Activated naive CD4-positive, alpha-beta T cell treated with anti-CD3 and anti-CD28 coated beads, Interleukin-2, amount 50 U/mL, for 24 hours (primary cell): ENCODE results near the gene PLEKHD1.

Experiments used
- H3K27ac Mint-ChIP-seq: one replicate; pipeline ENCODE4 v1.8.0; 2021; ENCODE audit warnings: mild to moderate bottlenecking, mixed read lengths
- H3K27me3 Mint-ChIP-seq: one replicate; pipeline ENCODE4 v1.8.0; 2021; ENCODE audit warnings: mixed read lengths
- H3K36me3 Mint-ChIP-seq: one replicate; pipeline ENCODE4 v1.8.0; 2021; ENCODE audit warnings: mixed read lengths
- H3K4me1 Mint-ChIP-seq: one replicate; pipeline ENCODE4 v1.8.0; 2021; ENCODE audit warnings: mixed read lengths
- H3K4me3 Mint-ChIP-seq: one replicate; pipeline ENCODE4 v1.8.0; 2021; ENCODE audit warnings: mild to moderate bottlenecking, mixed read lengths
- H3K9me3 Mint-ChIP-seq: one replicate; pipeline ENCODE4 v1.8.0; 2021; ENCODE audit warnings: mixed read lengths

Gene PLEKHD1

DNA sequence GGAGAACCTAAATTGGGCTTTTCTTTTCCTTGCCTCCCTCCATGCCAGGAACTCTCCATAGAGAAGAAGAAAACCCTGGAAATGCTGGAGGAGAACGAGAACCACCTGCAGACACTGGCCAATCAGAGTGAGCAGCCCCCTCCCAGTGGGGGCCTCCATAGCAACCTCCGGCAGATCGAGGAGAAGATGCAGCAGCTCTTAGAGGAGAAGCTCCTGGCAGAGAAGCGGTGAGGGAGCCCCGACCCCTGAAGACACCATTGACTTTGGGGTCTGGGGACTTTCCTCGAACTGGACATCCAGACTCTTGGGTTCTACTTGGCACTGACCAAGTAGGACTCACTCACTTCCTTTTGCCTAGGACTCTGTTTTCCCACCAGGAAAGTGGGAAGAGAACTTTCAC lies 41.4 kb downstream of the PLEKHD1 start:
- Mint-ChIP-seq H3K36me3 (no peaks in the 10 kb centered on the region), H3K27me3 (no peaks in the 10 kb centered on the region), H3K9me3 (no peaks in the 10 kb centered on the region), H3K4me1 (no peaks in the 10 kb centered on the region), H3K4me3 (no peak overlapping the region), H3K27ac (no peak overlapping the region)

DNA sequence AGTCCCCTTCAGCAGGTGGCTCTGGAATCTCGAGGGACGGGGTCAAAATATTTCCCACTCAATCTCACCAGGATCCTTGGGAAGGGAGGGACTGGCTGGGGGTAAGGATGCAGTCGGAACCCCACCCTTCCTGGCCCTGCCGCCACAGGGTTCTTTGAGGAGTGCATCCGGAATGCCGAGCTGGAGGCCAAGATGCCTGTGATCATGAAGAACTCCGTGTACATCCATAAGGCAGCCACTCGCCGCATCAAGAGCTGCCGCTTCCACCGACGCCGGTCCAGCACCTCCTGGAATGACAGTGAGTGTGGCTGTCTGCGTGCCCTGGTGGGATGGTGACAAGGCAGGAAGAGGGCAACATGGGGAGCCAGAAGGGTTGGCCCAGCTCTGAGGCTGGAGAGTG lies 43.1 kb downstream of the PLEKHD1 start:
- H3K27ac Mint-ChIP-seq, result no peak overlapping the region
- H3K36me3 Mint-ChIP-seq, result no peaks in the 10 kb centered on the region
- H3K4me1 Mint-ChIP-seq, result no peaks in the 10 kb centered on the region
- H3K9me3 Mint-ChIP-seq, result no peaks in the 10 kb centered on the region
- peaks cover 2% of the 10 kb centered on the region for H3K27me3 Mint-ChIP-seq
- no peak overlapping the region for H3K4me3 Mint-ChIP-seq

DNA sequence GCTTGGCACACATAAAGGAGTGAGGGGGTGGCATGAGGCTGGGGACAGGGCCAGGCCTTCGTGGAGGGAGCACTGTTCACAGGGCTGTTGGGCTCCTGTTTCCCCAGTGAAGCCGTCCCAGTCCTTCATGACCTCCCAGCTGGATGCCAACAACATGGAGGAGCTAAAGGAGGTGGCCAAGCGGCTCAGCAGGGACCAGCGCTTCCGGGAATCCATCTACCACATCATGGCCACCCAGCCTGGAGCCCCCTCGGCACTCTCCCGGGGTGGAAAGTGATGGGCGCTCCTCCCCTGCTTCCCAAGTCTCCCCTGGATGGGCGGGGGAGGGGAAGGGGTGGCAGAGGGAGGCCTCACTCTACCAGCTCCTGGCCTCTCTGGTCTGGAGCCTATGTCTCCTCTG lies 43.6 kb downstream of the PLEKHD1 start:
- H3K27me3 Mint-ChIP-seq, result peaks cover 3% of the 10 kb centered on the region
- H3K36me3 Mint-ChIP-seq, result no peaks in the 10 kb centered on the region
- H3K9me3 Mint-ChIP-seq, result no peaks in the 10 kb centered on the region
- H3K4me3 Mint-ChIP-seq, result no peak overlapping the region
- no peaks in the 10 kb centered on the region for H3K4me1 Mint-ChIP-seq
- no peak overlapping the region for H3K27ac Mint-ChIP-seq

DNA sequence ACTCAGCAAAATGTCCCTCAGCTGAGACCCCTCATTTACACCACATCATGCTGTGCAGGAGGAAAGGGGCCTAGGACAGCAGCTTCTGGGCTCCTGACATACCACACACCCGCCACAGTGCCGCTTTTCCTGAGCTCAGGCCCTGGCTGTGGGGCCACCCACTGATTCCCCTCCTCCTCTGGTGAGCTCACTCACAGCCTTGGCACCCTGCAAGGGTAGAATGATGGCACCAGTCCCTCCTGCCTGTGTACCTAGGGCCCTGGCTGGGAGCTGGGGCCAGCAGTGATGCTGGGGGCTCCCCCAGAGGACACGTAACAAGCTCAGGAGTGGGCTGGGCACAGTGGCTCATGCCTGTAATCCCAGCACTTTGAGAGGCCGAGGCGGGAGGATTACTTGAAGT lies 44.4 kb downstream of the PLEKHD1 start:
- H3K4me1 Mint-ChIP-seq, result no peaks in the 10 kb centered on the region
- H3K9me3 Mint-ChIP-seq, result no peaks in the 10 kb centered on the region
- no peaks in the 10 kb centered on the region for H3K36me3 Mint-ChIP-seq

DNA sequence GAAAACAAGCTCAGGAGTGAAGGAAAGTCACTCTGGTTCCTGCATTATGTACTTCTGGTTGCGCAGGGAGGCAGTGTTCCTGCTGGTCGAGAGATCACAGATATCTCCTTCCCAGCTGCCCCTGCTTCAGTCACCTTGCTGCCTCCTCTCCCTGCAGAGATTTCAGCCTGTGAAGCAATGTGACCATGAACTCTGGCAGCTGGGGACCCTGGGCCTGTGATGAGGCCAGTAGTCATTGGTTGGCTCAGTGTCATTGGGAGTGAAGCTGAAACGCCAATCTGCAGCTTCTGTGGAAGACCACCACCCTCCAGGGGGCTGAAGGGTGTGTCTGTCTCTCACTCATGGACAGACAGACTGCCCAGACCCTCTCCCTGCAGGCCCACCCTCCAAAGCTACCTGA lies 45.0 kb downstream of the PLEKHD1 start:
- H3K27me3 Mint-ChIP-seq, result peaks cover 4% of the 10 kb centered on the region
- no peak overlapping the region for H3K27ac Mint-ChIP-seq
- H3K4me1 Mint-ChIP-seq, result no peaks in the 10 kb centered on the region
- H3K36me3 Mint-ChIP-seq, result no peaks in the 10 kb centered on the region
- H3K4me3 Mint-ChIP-seq, result no peak overlapping the region
- no peaks in the 10 kb centered on the region for H3K9me3 Mint-ChIP-seq

More for the DNA sequence above, 44.4 kb downstream of the PLEKHD1 start:
- Mint-ChIP-seq H3K27me3 (peaks cover 4% of the 10 kb centered on the region), H3K27ac (no peak overlapping the region), H3K4me3 (no peak overlapping the region)

DNA sequence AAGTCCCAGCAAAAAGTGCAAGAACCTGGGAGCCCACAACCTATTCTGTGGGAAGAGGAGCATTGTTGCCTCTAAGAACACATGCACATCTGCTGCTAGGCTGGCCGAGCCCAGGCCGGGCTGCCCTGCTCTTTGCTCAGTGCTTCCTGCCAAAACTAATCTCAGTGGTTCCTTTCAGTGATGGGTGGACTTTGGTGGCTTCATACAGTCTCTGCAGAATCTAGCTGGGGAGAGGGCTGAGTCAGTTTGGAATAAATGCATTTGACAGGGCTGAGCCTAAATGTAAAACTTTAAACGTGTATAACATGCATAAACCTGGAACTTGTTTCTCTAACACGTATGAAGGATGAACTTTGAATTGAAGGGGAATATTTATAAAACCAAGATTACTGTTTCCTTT lies 45.6 kb downstream of the PLEKHD1 start:
- Mint-ChIP-seq H3K4me3 (no peak overlapping the region), H3K9me3 (no peaks in the 10 kb centered on the region), H3K27ac (no peak overlapping the region), H3K4me1 (no peaks in the 10 kb centered on the region), H3K36me3 (no peaks in the 10 kb centered on the region), H3K27me3 (peaks cover 7% of the 10 kb centered on the region)

DNA sequence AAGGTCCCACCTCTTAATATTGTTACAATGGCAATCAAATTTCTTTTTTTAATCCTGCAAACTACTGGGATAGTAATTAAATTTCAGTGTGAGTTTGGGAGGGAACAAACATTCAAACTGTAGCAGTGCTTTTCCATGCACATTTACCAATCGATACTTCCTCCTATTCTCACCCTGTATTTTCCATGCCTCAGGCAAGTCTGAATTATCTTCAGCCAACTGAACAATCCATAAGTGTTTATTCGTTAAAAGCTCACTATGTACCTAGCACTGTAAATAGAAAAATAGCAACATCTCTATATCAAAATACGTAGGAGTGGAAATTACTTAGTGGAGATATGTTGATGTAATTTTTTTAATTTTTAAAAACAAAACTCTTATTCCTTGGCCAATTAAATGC lies 46.6 kb downstream of the PLEKHD1 start:
- Mint-ChIP-seq H3K4me3 (no peak overlapping the region), H3K4me1 (no peaks in the 10 kb centered on the region), H3K9me3 (no peaks in the 10 kb centered on the region), H3K27me3 (peaks cover 14% of the 10 kb centered on the region), H3K36me3 (no peaks in the 10 kb centered on the region), H3K27ac (no peak overlapping the region)

DNA sequence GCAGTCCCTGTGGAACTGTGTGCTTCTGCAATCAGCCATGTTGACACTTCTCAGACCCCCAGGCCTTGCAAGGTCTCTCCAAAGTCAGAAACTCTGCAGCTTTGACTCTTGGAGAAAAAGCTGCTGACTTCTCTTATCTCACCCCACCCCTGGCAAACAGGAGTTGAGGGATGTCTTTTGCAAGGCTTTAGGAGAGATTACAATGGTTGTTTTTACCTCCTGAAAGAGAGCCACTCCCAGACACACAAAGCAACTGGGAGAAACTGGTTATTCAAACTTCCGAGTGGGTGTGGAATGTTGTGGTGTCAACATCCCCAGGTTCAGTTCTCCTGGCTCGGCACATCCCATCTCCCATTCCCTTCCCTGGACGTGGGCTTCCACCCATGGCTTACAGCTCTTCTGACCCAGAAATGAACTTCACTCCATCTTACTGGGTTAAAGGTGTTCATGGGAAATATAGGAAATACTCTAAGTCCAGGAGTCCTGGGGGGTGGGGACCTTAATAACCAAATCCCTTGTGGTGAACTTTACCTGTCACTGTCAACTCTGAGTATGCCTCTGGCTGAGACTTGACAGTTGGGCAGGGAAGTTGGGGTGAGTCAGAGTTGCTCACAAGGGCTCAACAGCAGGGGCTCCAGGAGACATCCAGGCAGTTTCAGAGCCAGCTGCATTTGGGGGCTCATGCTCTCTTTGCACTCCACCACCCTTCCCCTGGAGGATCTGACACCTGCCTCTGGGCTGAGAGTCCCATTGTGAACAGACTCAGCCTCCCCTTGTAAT lies 48.2 kb downstream of the PLEKHD1 start:
- Mint-ChIP-seq H3K27ac (no peak overlapping the region), H3K27me3 (peaks cover 16% of the 10 kb centered on the region), H3K4me1 (no peaks in the 10 kb centered on the region), H3K9me3 (no peaks in the 10 kb centered on the region), H3K4me3 (no peak overlapping the region), H3K36me3 (no peaks in the 10 kb centered on the region)

DNA sequence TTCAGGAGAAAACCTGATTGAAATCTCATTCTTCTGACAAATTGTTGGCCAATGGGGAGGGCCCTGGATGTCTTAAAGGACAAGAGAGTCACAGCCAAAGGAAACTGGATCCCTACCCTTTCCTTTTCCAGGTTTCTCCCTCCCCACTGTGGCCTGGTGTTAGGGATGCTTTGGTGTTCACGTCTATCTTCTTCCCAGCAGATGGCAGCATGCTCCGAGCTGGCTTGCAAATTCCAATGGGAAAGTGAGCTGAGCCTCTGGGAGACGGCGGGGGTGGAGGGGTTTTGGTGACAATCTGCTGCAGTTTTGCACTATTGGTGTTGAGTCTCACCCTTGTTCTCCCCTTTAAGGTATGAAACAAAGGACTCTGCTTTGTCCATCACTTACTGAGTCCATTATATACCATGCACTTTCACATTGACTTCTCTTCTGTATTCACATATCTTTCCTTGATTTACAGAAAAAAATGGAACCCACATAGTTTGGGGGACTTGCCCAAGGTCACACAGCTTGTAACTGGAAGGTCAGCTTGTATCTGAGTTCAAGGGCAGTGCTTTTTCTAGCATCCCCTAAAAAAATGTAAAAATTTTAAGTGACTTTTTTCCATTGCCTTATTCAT lies 50.8 kb downstream of the PLEKHD1 start:
- H3K4me1 Mint-ChIP-seq, result no peaks in the 10 kb centered on the region
- no peak overlapping the region for H3K27ac Mint-ChIP-seq
- H3K27me3 Mint-ChIP-seq, result peaks cover 20% of the 10 kb centered on the region
- no peaks in the 10 kb centered on the region for H3K36me3 Mint-ChIP-seq
- H3K9me3 Mint-ChIP-seq, result no peaks in the 10 kb centered on the region
- H3K4me3 Mint-ChIP-seq, result no peak overlapping the region

DNA sequence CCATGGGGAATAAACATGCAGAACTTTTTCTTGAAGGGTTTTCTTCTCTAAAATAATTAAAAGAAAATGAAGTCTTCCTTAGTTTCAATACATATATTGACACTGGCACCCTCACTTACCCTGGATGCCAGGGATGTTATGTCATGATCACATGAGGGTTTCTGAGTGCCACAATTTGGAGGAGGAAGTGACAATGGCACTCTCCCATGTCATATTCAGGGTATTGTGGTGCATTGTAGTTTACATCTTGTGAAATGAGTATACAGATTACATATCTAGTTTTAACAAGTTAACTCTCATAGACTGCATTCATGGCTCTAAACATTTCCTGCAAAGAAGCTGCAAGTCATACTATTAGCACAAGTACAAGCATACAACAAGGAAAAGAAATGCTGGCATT lies 52.4 kb downstream of the PLEKHD1 start:
- no peaks in the 10 kb centered on the region for H3K9me3 Mint-ChIP-seq
- H3K4me3 Mint-ChIP-seq, result no peak overlapping the region
- H3K27ac Mint-ChIP-seq, result no peak overlapping the region
- H3K27me3 Mint-ChIP-seq, result peaks cover 21% of the 10 kb centered on the region
- no peaks in the 10 kb centered on the region for H3K36me3 Mint-ChIP-seq
- H3K4me1 Mint-ChIP-seq, result no peaks in the 10 kb centered on the region

DNA sequence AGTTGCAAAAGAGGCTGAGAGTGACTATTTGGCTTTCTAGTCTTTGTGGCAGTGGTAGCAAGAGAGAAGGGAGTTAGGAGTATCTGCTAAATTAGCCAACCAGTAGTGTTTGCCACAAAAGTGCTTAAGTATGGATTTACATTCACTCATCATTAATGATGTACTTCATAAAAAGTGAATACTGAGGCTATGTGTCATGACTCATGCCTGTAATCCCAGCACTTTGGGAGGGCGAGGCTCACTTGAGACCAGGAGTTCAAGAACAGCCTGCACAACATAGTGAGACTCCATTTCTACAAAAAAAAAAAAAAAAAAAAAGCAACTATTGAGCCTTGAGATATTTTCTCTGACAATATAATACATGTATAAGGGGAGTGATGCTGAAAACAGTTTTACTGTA lies 53.4 kb downstream of the PLEKHD1 start:
- Mint-ChIP-seq H3K4me1 (no peaks in the 10 kb centered on the region), H3K27ac (no peak overlapping the region), H3K27me3 (peaks cover 23% of the 10 kb centered on the region), H3K9me3 (no peaks in the 10 kb centered on the region), H3K36me3 (no peaks in the 10 kb centered on the region), H3K4me3 (no peak overlapping the region)

DNA sequence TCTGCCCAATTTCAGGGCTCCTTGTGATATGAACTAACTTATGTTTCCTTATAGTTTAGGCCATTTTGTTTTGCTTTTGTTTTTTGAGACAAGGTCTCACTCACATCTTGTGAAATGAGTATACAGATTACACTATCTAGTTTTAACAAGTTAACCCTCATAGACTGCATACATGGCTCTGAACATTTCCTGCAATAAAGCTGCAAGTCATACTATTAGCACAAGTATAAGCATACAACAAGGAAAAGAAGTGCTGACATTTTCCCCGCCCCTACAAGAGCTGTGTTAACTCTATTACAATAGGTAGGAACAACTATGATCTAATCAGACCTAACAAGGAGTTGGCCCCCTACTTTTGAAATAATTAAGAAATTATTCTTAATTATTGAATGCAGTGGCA lies 54.2 kb downstream of the PLEKHD1 start:
- Mint-ChIP-seq H3K4me3 (no peak overlapping the region), H3K36me3 (no peaks in the 10 kb centered on the region), H3K9me3 (no peaks in the 10 kb centered on the region), H3K4me1 (no peaks in the 10 kb centered on the region), H3K27ac (no peak overlapping the region), H3K27me3 (peaks cover 25% of the 10 kb centered on the region)

DNA sequence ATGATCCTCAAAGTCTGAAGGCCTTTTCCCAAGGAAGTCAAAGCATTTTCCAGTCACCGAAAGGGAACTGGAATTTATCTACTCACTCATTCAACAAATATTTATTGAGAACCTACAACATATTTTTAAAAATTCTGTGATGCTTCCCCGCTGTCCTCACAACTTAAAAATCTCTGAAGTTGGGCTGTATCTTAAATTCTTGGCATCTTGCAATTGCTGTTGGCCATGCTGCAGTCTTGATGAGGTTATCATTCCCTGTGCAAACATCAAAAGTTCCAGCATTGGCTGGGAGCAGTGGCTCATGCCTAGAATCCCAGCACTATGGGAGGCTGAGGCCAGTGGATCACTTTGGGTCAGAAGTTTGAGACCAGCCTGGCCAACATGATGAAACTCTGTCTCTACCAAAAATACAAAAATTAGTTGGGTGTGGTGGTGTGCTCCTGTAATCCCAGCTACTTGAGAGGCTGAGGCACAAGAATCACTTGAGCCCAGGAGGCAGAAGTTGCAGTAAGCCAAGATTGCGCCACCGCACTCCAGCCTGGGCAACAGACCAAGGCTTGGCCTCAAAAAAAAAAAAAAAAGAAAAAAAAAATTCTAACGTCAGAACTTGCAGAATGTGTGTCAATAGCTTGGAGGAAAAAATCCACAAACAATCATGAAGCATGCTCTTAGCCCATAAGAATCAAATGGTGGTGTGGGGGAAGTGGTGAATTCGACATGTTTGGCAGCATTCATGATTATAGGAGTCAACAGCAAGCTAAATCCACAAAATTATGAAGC lies 55.3 kb downstream of the PLEKHD1 start:
- Mint-ChIP-seq H3K9me3 (no peaks in the 10 kb centered on the region), H3K27me3 (peaks cover 28% of the 10 kb centered on the region), H3K4me1 (no peaks in the 10 kb centered on the region), H3K4me3 (no peak overlapping the region), H3K27ac (no peak overlapping the region), H3K36me3 (no peaks in the 10 kb centered on the region)

DNA sequence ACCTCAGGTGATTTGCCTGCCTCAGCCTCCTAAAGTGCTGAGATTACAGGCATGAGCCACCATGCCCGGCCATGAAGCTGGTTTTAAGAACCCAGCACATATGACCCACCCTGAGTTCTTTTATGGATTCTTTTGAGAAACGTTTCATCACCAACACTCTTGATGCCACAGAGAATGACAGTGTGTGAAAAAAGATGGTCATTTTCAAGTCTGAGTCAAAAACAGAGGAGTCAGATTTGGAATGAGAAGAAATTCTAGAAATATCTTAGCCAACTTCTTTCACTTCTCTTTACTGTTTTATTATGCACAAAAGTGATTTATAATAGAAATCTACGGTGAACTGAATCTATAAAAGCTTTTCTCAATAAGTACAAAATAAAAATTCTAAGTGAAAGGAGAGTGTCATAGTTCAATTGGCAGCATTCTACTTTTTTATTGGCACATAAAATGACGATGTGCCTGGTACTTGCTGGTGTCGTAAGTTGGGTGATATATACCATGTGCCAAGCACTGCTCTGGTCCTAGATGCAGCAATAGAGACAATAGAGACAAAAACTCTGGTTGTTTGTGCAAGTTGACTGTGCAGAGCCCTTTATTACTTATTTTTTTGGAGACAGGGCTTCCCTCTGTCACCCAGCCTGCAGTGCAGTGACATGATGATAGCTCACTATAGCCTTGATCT lies 56.3 kb downstream of the PLEKHD1 start:
- no peaks in the 10 kb centered on the region for H3K4me1 Mint-ChIP-seq
- no peaks in the 10 kb centered on the region for H3K36me3 Mint-ChIP-seq
- no peak overlapping the region for H3K4me3 Mint-ChIP-seq
- H3K27me3 Mint-ChIP-seq, result peaks cover 20% of the 10 kb centered on the region
- H3K9me3 Mint-ChIP-seq, result no peaks in the 10 kb centered on the region
- H3K27ac Mint-ChIP-seq, result no peak overlapping the region

DNA sequence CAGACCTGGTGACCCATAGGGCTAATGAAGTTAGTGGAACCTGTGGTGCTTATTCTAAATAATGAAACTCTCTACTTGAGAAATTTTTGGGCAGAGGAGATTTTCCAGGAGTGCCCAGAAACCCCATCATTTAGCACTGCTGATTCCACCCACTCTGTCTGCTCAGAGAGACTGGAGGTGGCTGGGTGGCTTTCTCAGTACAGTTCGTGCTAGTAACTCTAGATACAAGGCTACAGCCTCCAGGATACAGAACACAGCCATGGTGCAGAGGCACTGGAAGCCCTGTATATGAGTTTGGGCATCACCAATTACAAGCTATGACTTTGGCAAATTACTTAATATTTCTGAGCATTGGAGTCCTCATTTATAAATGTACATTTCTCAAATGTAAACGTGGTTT lies 57.8 kb downstream of the PLEKHD1 start:
- Mint-ChIP-seq H3K27me3 (peaks cover 26% of the 10 kb centered on the region), H3K4me1 (no peaks in the 10 kb centered on the region), H3K36me3 (no peaks in the 10 kb centered on the region), H3K27ac (no peak overlapping the region), H3K4me3 (no peak overlapping the region), H3K9me3 (no peaks in the 10 kb centered on the region)
